Liver (tissue), 3 donors: ENCODE measurements around the gene KRT33B.

Source experiments
- CTCF ChIP-seq: fragments of 150-350 bp; IDR thresholded peaks from 2 replicates; pipeline ENCODE4 v1.5.1; 2017; ENCODE audit warnings: improper control_type of control experiment, low read depth, low read length; ENCODE audit not compliant: missing input control
- SP1 ChIP-seq: IDR thresholded peaks from 2 replicates; pipeline ENCODE4 v1.6.1; 2018; ENCODE audit warnings: antibody characterized with exemption, mild to moderate bottlenecking
- ZBTB33 ChIP-seq: IDR thresholded peaks from 2 replicates; pipeline ENCODE4 v1.6.1; 2016; ENCODE audit warnings: antibody characterized with exemption
- donor health status: healthy.
- donor health status: healthy.

- TF ChIP-seq ZBTB33 (no peak), SP1 (no peak), CTCF (no peak)
These were observed 48.0 kb upstream of the KRT33B start for GRCh38 chr17:41417576-41418015.
